Measurements from ENCODE around the gene CTNS. TPM values are rescaled to one million over a fixed set of nuclear protein-coding genes. Genes with fewer than 3 reads are reported as not detected.

CTNS gene
- total RNA-seq (2021; ENCODE audit: unreplicated experiment) (7.9 TPM), Bru-seq, nascent RNA (percentile 40 among the genes with signal in this experiment), BruChase-seq, experiment 1, labeled RNA remaining after a 6-hour chase (percentile 48 among the genes with signal in this experiment), BruChase-seq, experiment 2, labeled RNA remaining after a 2-hour chase (percentile 49 among the genes with signal in this experiment)
- polyA plus RNA-seq (2012) = 6.0 TPM in 2 replicates
- long read RNA-seq, partial matches to known transcripts = 4 of 15 reads
- long read RNA-seq, other reads (novel, unspliced or antisense) = 9 of 15 reads

- no peak within 1 kb of the TSS for H2AFZ ChIP-seq (ENCODE audit: low read depth, low read length, poor library complexity, severe bottlenecking)
- H3K79me2 ChIP-seq (ENCODE audit: insufficient read depth, low read length) = peaks cover 40% of the 10 kb centered on the region
- H3K9me2 ChIP-seq (ENCODE audit: insufficient read depth) = no peaks in the 10 kb centered on the region
- peak within 1 kb of the TSS; percentile 92 for H3K9ac ChIP-seq (ENCODE audit: low read length)
- peaks cover 6 to 15% of the 10 kb centered on the region in 2 experiments; a peak in 3 of 4 replicates for H3K4me1 ChIP-seq (ENCODE audit: control insufficient read depth in 1 of 2, insufficient read depth in 2 of 2, low read length in 2 of 2)
- DNase-seq (ENCODE audit: low read depth, low spot score) = peak; percentile 90
- peak within 1 kb of the TSS; percentile 94 for H3K4me3 ChIP-seq (replicated peaks in 1 of 2; ENCODE audit: low read depth in 1 of 2, low read length in 2 of 2)
- peak within 1 kb of the TSS; percentile 94 for H3K27ac ChIP-seq (ENCODE audit: low read depth, low read length)
- H4K20me1 ChIP-seq (ENCODE audit: insufficient read depth) = no peaks in the 10 kb centered on the region
- no peaks in the 10 kb centered on the region for H3K9me3 ChIP-seq (ENCODE audit: control insufficient read depth in 1 of 2, insufficient read depth in 1 of 2, low read depth in 1 of 2, low read length in 2 of 2)
- BruUV-seq (replicated peaks) = no TSS peak
- intact Hi-C loops (cut with micrococcal nuclease) = loop anchor here (5.0 kb wide), 1 partner anchor 99 kb away; no protein-coding TSS in a partner anchor
- peak; percentile 95 for ATAC-seq
- ChIA-PET CTCF (interaction anchor here (0.9 to 1.9 kb wide), 7 partner anchors 12 to 587 kb away, joined by 3 to 10 read pairs (median 5); no protein-coding TSS in a partner anchor), RAD21 (ENCODE audit: low non-redundant PET in 1 of 2, low total read pairs in 2 of 2, uncharacterized antibody in 2 of 2, unreplicated experiment in 2 of 2) (no interaction called here), POLR2A (interaction anchor here (0.7 to 1.5 kb wide), 7 partner anchors 10 to 31 kb away, joined by 3 to 5 read pairs (median 4); no protein-coding TSS in a partner anchor)
- H3K4me2 ChIP-seq (ENCODE audit: low read length) = peak within 1 kb of the TSS; percentile 98
- H3K27me3 ChIP-seq (ENCODE audit: insufficient read depth, low read length) = no peaks in the 10 kb centered on the region
- H3K36me3 ChIP-seq (ENCODE audit: control insufficient read depth in 1 of 2, insufficient read depth in 2 of 2, low read length in 2 of 2) = 0 out of 4 replicates have a peak, but pooled peaks cover 0 to 8% of the 10 kb centered on the region in 2 experiments
- TF ChIP-seq POLR2AphosphoS5 (IDR thresholded peaks at IDR 0.05; ENCODE audit: low read depth, low read length) (peak; percentile 92), EZH2phosphoT487 (IDR thresholded peaks at IDR 0.05; ENCODE audit: borderline replicate concordance) (no peak), ZNF274 (IDR thresholded peaks at IDR 0.05; ENCODE audit: low read depth, low read length) (no peak), ZBTB33 (IDR thresholded peaks at IDR 0.05; ENCODE audit: extremely low read depth, insufficient replicate concordance, low read length) (no peak), POLR2A (IDR thresholded peaks at IDR 0.05; ENCODE audit: borderline replicate concordance, extremely low read depth, insufficient read depth, insufficient read length) (peak; percentile 59), TCF7L2 (IDR thresholded peaks at IDR 0.05; ENCODE audit: borderline replicate concordance, extremely low read depth, insufficient read depth, insufficient read length) (no peak), SP1 (IDR thresholded peaks at IDR 0.05; ENCODE audit: low read depth) (peak; percentile 72), ATF3 (IDR thresholded peaks at IDR 0.05) (no peak), SRF (IDR thresholded peaks at IDR 0.05; ENCODE audit: low read depth) (no peak; the same call in 1 of the 2 replicates), JUND (IDR thresholded peaks at IDR 0.05) (no peak), RAD21 (IDR thresholded peaks at IDR 0.05; ENCODE audit: low read depth) (no peak), ZFX (IDR thresholded peaks at IDR 0.05) (no peak; the same call in 1 of the 2 replicates), MAX (IDR thresholded peaks at IDR 0.05) (peak; percentile 91), CEBPB (IDR thresholded peaks at IDR 0.05; ENCODE audit: low read depth) (no peak), EGR1 (IDR thresholded peaks at IDR 0.05; ENCODE audit: low read depth) (no peak), EZH2 (IDR thresholded peaks at IDR 0.05) (no peak), CTCF (IDR thresholded peaks at IDR 0.05 in 2 of 3, conservative IDR thresholded peaks at IDR 0.05 in 1 of 3; ENCODE audit: borderline replicate concordance in 1 of 3, insufficient read depth in 1 of 3, low read depth in 2 of 3, low read length in 2 of 3) (no peak), FOSL1 (IDR thresholded peaks at IDR 0.05; ENCODE audit: low read depth) (no peak), SIN3A (IDR thresholded peaks at IDR 0.05; ENCODE audit: low read depth) (peak; percentile 91), CBX3 (IDR thresholded peaks at IDR 0.05; ENCODE audit: low read depth) (no peak)
These were observed at the start of gene CTNS, which contains the start of gene SHPK for GRCh38 chr17:3636154-3636907. Gene CTNS (plus strand): TSS chr17:3636760. CDS start chr17:3640207, 3,447 bp downstream. Gene SHPK (minus strand): TSS chr17:3636250. CDS start chr17:3636219, 31 bp downstream.

Data from HCT116 (cell line).